Measurements from ENCODE around the gene BARHL1.

DNA sequence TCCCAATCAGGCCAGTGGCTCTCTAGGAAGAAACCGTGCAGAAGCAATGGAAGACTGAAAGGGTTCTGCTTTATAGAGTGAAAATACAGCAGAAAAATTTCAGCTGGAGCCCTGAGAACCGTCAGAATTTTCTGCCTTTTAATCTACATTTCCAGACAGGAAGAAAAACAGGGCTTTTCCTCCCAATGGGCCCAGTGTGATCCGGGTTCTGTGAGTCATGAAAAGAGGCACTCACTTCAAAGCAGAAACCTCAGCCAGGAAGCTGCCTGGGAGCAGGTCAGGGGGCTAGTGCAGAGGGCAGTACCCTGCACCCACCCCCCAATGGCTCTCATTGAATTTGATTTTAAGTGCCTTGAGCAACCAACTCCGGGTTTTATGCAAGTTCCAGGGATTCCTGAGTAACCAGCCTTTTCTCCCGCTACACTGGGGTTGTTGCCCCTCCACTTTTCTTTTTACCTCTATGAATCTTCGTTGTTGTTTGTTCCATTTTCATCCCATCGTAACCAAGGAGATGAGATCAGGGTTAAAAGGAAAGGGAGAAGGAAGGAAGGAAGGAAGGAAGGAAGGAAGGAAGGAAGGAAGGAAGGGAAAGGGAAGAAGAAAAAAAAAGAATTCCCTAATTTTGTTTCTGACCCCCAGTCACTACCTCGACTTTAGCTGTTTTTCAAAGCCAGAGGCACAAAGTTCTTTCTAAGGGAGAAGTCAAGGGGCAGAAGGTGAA, 1.3 kb downstream of the BARHL1 start:
- TF ChIP-seq EZH2 (IDR thresholded peaks at IDR 0.05) (no peak), POLR2AphosphoS5 (IDR thresholded peaks at IDR 0.05; ENCODE audit: borderline replicate concordance, low read depth, low read length) (no peak), FOXP2 (optimal IDR thresholded peaks at IDR 0.05; ENCODE audit: control extremely low read depth, extremely low read length, insufficient read depth) (no peak)

Data from SK-N-MC (cell line).